ENCODE data around the gene CDK7.

DNA sequence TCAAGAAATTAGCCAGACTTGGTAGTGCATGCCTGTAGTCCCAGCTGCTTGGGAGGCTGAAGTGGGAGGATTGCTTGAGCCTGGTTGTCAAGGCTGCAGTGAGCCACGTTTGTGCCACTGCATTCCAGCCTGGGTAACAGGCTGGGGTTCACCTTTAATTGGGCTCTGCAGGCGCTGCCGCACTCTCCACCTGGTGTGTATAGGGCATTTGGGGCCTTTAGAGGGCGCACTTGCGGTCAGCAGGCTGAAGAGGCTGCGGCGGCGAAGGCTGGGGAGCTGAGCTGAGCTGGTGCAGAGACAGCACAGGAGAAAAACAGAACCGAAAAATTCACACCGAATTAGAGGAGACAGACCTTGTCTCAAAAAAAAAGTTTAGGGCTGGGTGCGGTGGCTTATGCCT, 31.2 kb downstream of the CDK7 start:
- TF ChIP-seq POLR2A (IDR thresholded peaks at IDR 0.05; ENCODE audit: low read depth) (no peak), POLR2AphosphoS5 (IDR thresholded peaks at IDR 0.05) (no peak)
- TF ChIP-seq, protein P1, sequence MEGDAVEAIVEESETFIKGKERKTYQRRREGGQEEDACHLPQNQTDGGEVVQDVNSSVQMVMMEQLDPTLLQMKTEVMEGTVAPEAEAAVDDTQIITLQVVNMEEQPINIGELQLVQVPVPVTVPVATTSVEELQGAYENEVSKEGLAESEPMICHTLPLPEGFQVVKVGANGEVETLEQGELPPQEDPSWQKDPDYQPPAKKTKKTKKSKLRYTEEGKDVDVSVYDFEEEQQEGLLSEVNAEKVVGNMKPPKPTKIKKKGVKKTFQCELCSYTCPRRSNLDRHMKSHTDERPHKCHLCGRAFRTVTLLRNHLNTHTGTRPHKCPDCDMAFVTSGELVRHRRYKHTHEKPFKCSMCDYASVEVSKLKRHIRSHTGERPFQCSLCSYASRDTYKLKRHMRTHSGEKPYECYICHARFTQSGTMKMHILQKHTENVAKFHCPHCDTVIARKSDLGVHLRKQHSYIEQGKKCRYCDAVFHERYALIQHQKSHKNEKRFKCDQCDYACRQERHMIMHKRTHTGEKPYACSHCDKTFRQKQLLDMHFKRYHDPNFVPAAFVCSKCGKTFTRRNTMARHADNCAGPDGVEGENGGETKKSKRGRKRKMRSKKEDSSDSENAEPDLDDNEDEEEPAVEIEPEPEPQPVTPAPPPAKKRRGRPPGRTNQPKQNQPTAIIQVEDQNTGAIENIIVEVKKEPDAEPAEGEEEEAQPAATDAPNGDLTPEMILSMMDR (IDR thresholded peaks at IDR 0.05): no peak
